ENCODE data around the gene OPA3. TPM values are rescaled to one million over a fixed set of nuclear protein-coding genes. Genes with fewer than 3 reads are reported as not detected.
"Not testable (repeated sequence)": the region's sequence is repeated elsewhere in the genome, so short reads cannot be mapped to it uniquely, and the experiment has no call there.

The OPA3 gene
- total and polyA plus RNA-seq, 12 donors, result 4.3 to 34.1 (median 16.7) TPM

DNA sequence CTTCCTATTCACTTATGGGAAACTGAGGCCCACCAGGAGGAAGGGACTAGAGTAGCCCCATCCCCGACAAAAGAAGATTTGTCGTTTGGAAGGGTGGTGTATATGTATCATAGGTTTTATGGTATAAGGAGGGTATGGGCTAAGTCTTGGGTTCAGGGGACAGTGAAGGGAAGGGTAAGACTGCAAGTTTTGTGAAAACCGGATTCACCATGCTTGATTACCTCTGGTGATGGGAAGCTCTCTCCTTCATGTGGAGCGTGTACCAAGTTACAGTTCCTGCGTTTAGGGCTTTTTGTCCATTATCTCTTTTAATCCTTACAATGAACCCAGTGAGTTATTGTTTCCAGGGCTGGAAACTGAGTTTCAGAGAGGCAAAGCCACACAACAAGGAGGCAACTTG, 73.5 kb downstream of the OPA3 start:
- intact Hi-C loops (cut with DNase I), result no loop called here
- Histone ChIP-seq H3K36me3 (replicated peaks in 1 of 2) (no peaks in the 10 kb centered on the region), H3K27me3 (no peaks in the 10 kb centered on the region), H3K4me3 (no peak overlapping the region), H3K27ac (no peak overlapping the region), H3K4me1 (replicated peaks in 1 of 2) (peaks cover 19 to 48% of the 10 kb centered on the region in 2 donors), H3K9me3 (replicated peaks in 1 of 3) (no peaks in the 10 kb centered on the region)
- no peak for TF ChIP-seq POLR2A (IDR thresholded peaks at IDR 0.05)
- TF ChIP-seq, protein P1, sequence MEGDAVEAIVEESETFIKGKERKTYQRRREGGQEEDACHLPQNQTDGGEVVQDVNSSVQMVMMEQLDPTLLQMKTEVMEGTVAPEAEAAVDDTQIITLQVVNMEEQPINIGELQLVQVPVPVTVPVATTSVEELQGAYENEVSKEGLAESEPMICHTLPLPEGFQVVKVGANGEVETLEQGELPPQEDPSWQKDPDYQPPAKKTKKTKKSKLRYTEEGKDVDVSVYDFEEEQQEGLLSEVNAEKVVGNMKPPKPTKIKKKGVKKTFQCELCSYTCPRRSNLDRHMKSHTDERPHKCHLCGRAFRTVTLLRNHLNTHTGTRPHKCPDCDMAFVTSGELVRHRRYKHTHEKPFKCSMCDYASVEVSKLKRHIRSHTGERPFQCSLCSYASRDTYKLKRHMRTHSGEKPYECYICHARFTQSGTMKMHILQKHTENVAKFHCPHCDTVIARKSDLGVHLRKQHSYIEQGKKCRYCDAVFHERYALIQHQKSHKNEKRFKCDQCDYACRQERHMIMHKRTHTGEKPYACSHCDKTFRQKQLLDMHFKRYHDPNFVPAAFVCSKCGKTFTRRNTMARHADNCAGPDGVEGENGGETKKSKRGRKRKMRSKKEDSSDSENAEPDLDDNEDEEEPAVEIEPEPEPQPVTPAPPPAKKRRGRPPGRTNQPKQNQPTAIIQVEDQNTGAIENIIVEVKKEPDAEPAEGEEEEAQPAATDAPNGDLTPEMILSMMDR (IDR thresholded peaks at IDR 0.05), result no peak
- DNase-seq, result no peak
- 90 to 94% (median 92%) methylated on average over 5 of the region's 5 CpGs for WGBS, 4 donors

DNA sequence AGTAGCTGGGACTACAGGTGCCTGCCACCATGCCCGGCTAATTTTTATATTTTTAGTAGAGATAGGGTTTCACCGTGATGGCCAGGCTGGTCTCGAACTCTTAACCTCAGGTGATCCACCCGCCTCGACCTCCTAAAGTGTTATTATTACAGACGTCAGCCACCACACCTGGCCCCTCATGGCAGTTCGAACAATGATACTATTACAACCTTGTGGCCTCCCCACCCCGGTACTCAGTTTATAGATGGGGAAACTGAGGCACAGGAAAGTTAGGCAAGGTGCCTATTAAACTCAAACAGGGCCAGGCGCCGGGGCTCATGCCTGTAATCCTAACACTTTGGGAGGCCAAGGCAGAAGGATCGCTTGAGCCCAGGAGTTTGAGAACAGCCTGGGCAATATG, 74.2 kb downstream of the OPA3 start:
- intact Hi-C loops (cut with DNase I); H3K36me3 ChIP-seq (replicated peaks in 1 of 2); H3K9me3 ChIP-seq (replicated peaks in 1 of 3); H3K27me3 ChIP-seq; DNase-seq: not testable (repeated sequence)
- Histone ChIP-seq H3K27ac (peak overlapping the region in 3 of 5 donors; percentile 31 to 88 (median 85)), H3K4me1 (replicated peaks in 1 of 2) (peaks cover 25 to 48% of the 10 kb centered on the region in 2 donors), H3K4me3 (peak overlapping the region in 1 of 4 donors; percentile 98)
- WGBS, 4 donors, result 77 to 87% (median 82%) methylated on average over 10 to 11 of the region's 11 CpGs

DNA sequence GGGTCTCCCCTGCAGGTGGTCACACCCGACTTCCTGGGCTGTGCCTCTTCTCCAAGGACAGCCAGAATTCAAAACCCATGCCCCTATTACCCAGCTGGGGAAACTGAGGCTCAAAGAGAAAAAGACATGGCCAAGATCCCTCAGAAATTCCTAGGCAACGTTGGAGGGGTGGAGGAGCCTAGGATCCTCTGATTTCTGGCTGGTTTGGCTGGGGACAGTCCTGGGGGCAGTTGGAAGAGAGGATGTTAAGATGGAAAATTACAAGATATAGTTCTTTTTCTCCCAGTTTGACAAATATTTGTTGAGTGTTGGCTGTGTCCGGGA, 74.9 kb downstream of the OPA3 start:
- no peaks in the 10 kb centered on the region for H3K9me3 ChIP-seq (replicated peaks in 1 of 3)
- peak overlapping the region; percentile 46 to 95 (median 85) for H3K27ac ChIP-seq
- H3K4me1 ChIP-seq (replicated peaks in 1 of 2), result peaks cover 25 to 51% of the 10 kb centered on the region in 2 donors
- H3K27me3 ChIP-seq, result no peaks in the 10 kb centered on the region
- H3K4me3 ChIP-seq, result peak overlapping the region in 3 of 4 donors; percentile 15 to 98 (median 68)
- no peak for DNase-seq
- no peaks in the 10 kb centered on the region for H3K36me3 ChIP-seq (replicated peaks in 1 of 2)
- intact Hi-C loops (cut with DNase I), result no loop called here
- no peak for TF ChIP-seq POLR2A (IDR thresholded peaks at IDR 0.05)
- TF ChIP-seq, protein P1 (IDR thresholded peaks at IDR 0.05), result no peak
- WGBS, 4 donors, result 2 to 4% (median 3%) methylated on average over 3 of the region's 3 CpGs

DNA sequence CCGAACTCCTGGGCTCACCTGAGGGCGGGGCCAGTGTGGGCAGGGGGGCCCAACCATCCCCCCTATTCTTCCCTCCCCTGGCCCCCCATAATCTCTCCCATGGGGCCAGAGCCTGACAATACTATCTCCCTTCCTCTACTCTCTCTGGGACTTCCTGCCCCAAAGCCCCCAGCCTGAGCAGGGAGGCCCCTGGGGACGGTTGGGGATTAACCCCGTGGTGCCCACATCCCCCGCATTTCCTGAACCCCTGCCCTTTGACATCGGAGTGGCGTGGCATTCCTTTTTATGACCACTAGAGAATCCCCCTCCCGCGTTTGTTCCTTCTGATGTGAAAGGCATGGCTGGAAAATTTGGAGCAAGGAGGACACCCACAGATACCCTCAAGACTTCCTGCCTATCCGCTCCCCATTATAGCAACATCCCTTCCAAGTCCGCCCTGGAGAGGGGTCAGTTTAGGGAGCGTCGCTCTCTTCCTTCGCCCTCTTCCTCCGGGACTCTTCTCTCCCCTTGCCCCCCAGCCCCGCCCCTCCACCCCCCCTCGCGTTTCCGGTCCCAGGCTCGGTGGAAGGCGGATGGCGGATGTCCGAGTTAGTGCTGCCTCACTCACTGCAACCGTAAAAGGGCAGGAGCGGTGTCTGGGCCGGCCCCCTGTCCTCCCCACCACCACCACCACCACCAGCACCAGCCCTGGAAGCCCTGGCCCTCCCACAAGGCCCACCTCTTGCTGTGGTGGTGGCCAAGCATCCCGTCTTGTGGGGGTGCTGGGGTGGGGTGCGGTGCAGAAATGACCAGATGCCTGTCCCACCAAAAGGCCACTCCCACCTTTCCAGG, 75.5 kb downstream of the OPA3 start:
- peak overlapping the region; percentile 15 to 98 (median 78) for H3K4me3 ChIP-seq
- no peak for TF ChIP-seq POLR2A (IDR thresholded peaks at IDR 0.05)
- TF ChIP-seq, protein P1 (IDR thresholded peaks at IDR 0.05), result peak in 3 of 6 experiments; percentile 27 to 43 (median 29)
- WGBS, 4 donors, result 0 to 3% (median 0%) methylated on average over 17 to 28 of the region's 28 CpGs
- H3K36me3 ChIP-seq (replicated peaks in 1 of 2), result no peaks in the 10 kb centered on the region
- H3K27ac ChIP-seq, result peak overlapping the region; percentile 46 to 95 (median 85)
- intact Hi-C loops (cut with DNase I), result no loop called here
- peak; percentile 72 to 87 (median 74) for DNase-seq
- no peaks in the 10 kb centered on the region for H3K9me3 ChIP-seq (replicated peaks in 1 of 3)
- H3K4me1 ChIP-seq (replicated peaks in 1 of 2), result peaks cover 19 to 45% of the 10 kb centered on the region in 2 donors
- H3K27me3 ChIP-seq, result no peaks in the 10 kb centered on the region

Measured in adrenal gland (tissue), 12 donors.